ENCODE data around the gene ACSM6. TPM values are rescaled to one million over a fixed set of nuclear protein-coding genes. Genes with fewer than 3 reads are reported as not detected.

The ACSM6 gene
- polyA plus RNA-seq, 1 of the 3 experiments (the other 2 are of a cell fraction): not detected

DNA sequence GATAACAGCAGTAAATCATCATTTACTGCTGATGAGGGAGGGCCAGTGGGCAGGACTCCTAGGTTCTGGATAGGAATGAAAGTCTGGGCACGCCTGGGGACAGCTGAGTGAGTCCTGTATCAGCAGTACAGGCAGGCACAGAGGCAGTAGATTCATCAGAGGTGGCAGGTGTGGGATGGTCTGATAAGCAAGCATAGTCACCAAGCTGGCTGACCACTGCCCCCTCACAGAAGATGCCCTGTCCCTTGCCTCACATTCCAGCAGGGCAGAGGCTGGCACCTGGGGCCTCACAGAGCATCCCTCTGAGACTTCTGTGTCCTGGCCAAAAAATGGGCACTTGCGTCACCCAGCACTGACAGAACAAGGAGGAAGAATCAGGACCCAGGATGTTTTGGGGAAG lies 23.2 kb upstream of the ACSM6 start:
- H3K4me1 ChIP-seq (ENCODE audit: control insufficient read depth in 1 of 2, insufficient read depth in 2 of 2, low read depth in 1 of 2, low read length in 1 of 2): no peaks in the 10 kb centered on the region
- H3K79me2 ChIP-seq (ENCODE audit: insufficient read depth): no peaks in the 10 kb centered on the region
- H3K9me3 ChIP-seq: no peaks in the 10 kb centered on the region
- no peak overlapping the region for H3K9ac ChIP-seq
- H3K9me2 ChIP-seq: no peaks in the 10 kb centered on the region
- CTCF ChIA-PET: interaction anchor here (1.0 to 3.0 kb wide), 3 partner anchors 13 to 203 kb away, joined by 3 to 16 read pairs (median 5); no protein-coding TSS in a partner anchor
- no peak overlapping the region for H3K27ac ChIP-seq (ENCODE audit: low read depth in 2 of 2, low read length in 1 of 2)
- no peak overlapping the region for H3K4me3 ChIP-seq (ENCODE audit: low read depth in 2 of 2, low read length in 1 of 2)
- no peaks in the 10 kb centered on the region for H3K27me3 ChIP-seq (ENCODE audit: insufficient read depth)
- TF ChIP-seq, protein P1, sequence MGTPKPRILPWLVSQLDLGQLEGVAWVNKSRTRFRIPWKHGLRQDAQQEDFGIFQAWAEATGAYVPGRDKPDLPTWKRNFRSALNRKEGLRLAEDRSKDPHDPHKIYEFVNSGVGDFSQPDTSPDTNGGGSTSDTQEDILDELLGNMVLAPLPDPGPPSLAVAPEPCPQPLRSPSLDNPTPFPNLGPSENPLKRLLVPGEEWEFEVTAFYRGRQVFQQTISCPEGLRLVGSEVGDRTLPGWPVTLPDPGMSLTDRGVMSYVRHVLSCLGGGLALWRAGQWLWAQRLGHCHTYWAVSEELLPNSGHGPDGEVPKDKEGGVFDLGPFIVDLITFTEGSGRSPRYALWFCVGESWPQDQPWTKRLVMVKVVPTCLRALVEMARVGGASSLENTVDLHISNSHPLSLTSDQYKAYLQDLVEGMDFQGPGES (IDR thresholded peaks at IDR 0.05; ENCODE audit: low read depth, low read length): no peak
- TF ChIP-seq EP300 (IDR thresholded peaks at IDR 0.05; ENCODE audit: borderline replicate concordance in 1 of 2, low read depth in 1 of 2, low read length in 1 of 2): no peak
- no peak for TF ChIP-seq EZH2phosphoT487 (IDR thresholded peaks at IDR 0.05; ENCODE audit: borderline replicate concordance, low read depth)
- TF ChIP-seq RCOR1 (IDR thresholded peaks at IDR 0.05; ENCODE audit: low read length): no peak
- TF ChIP-seq NRF1 (IDR thresholded peaks at IDR 0.05; ENCODE audit: low read depth, low read length): no peak
- TF ChIP-seq FOXJ3 (CRISPR knock-in tag; IDR thresholded peaks at IDR 0.05): no peak
- TF ChIP-seq YY1 (IDR thresholded peaks at IDR 0.05; ENCODE audit: low read depth): no peak
- no peak for TF ChIP-seq ELF1 (IDR thresholded peaks at IDR 0.05)
- TF ChIP-seq GABPA (IDR thresholded peaks at IDR 0.05; ENCODE audit: low read depth): no peak
- no peak for TF ChIP-seq SMC3 (IDR thresholded peaks at IDR 0.05; ENCODE audit: low read depth, low read length)
- H4K20me1 ChIP-seq (ENCODE audit: insufficient read depth): no peaks in the 10 kb centered on the region
- POLR2A ChIA-PET: no interaction called here
- H3K4me2 ChIP-seq: no peak overlapping the region
- no peaks in the 10 kb centered on the region for H3K36me3 ChIP-seq (replicated peaks in 1 of 2; ENCODE audit: control insufficient read depth in 1 of 2, insufficient read depth in 2 of 2, low read length in 1 of 2)
- 50% methylated on average over 2 of the region's 2 CpGs for WGBS (ENCODE audit: low lambda C conversion rate)
- no peak for DNase-seq
- no peak overlapping the region for H2AFZ ChIP-seq (ENCODE audit: low read depth)
- H3F3A ChIP-seq (replicated peaks; ENCODE audit: insufficient read depth): no peaks in the 10 kb centered on the region

DNA sequence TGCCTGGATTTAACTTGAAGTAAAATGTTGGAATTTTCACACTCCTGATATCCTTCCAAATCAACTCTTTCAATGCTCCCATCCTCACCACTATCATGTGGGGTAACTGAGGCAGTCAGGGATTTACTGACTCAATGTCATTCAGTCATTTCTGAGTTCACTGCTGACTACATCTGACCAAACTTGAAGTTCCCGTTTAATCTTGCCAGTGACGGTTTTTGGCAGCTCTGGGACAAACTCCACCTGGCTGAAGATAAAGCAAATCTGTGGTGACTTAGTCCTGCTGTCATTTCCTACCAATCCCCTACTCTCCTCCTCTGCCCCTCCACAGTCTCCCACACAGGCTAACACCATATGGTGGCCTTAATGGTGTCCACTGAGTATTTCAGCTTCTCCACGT lies 22.7 kb upstream of the ACSM6 start:
- CTCF ChIA-PET: interaction anchor here (1.0 to 3.0 kb wide), 3 partner anchors 12 to 203 kb away, joined by 3 to 16 read pairs (median 5); no protein-coding TSS in a partner anchor
- WGBS (ENCODE audit: low lambda C conversion rate): 47% methylated on average over 3 of the region's 3 CpGs

More for the DNA sequence above, 22.7 kb upstream of the ACSM6 start:
- no peak overlapping the region for H2AFZ ChIP-seq (ENCODE audit: low read depth)
- H4K20me1 ChIP-seq (ENCODE audit: insufficient read depth): no peaks in the 10 kb centered on the region
- H3K79me2 ChIP-seq (ENCODE audit: insufficient read depth): no peaks in the 10 kb centered on the region
- H3K4me2 ChIP-seq: no peak overlapping the region
- POLR2A ChIA-PET: no interaction called here
- DNase-seq: no peak
- no peak overlapping the region for H3K9ac ChIP-seq
- TF ChIP-seq FOXJ3 (CRISPR knock-in tag; IDR thresholded peaks at IDR 0.05) (no peak), POLR2AphosphoS5 (IDR thresholded peaks at IDR 0.05; ENCODE audit: low read depth, low read length) (no peak), EP300 (IDR thresholded peaks at IDR 0.05; ENCODE audit: borderline replicate concordance in 1 of 2, low read depth in 1 of 2, low read length in 1 of 2) (no peak), RXRA (IDR thresholded peaks at IDR 0.05; ENCODE audit: borderline replicate concordance, low read depth) (no peak), SMC3 (IDR thresholded peaks at IDR 0.05; ENCODE audit: low read depth, low read length) (no peak), JUND (IDR thresholded peaks at IDR 0.05) (no peak), ELF1 (IDR thresholded peaks at IDR 0.05) (no peak), MEF2A (IDR thresholded peaks at IDR 0.05; ENCODE audit: borderline replicate concordance, low read depth) (no peak), CHD2 (IDR thresholded peaks at IDR 0.05; ENCODE audit: low read length, partially characterized antibody) (no peak), FOXM1 (IDR thresholded peaks at IDR 0.05; ENCODE audit: low read depth) (no peak), GABPA (IDR thresholded peaks at IDR 0.05; ENCODE audit: low read depth) (no peak), GATA2 (CRISPR knock-in tag; IDR thresholded peaks at IDR 0.05) (no peak), TAF1 (IDR thresholded peaks at IDR 0.05; ENCODE audit: borderline replicate concordance, low read depth, low read length) (no peak), NRF1 (IDR thresholded peaks at IDR 0.05; ENCODE audit: low read depth, low read length) (no peak)
- TF ChIP-seq, protein P2, sequence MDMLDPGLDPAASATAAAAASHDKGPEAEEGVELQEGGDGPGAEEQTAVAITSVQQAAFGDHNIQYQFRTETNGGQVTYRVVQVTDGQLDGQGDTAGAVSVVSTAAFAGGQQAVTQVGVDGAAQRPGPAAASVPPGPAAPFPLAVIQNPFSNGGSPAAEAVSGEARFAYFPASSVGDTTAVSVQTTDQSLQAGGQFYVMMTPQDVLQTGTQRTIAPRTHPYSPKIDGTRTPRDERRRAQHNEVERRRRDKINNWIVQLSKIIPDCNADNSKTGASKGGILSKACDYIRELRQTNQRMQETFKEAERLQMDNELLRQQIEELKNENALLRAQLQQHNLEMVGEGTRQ (IDR thresholded peaks at IDR 0.05; ENCODE audit: borderline replicate concordance, low read depth, low read length): no peak
- TF ChIP-seq, protein P3, sequence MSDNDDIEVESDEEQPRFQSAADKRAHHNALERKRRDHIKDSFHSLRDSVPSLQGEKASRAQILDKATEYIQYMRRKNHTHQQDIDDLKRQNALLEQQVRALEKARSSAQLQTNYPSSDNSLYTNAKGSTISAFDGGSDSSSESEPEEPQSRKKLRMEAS (IDR thresholded peaks at IDR 0.05; ENCODE audit: low read depth): no peak
- H3K9me2 ChIP-seq: no peaks in the 10 kb centered on the region
- no peaks in the 10 kb centered on the region for H3F3A ChIP-seq (replicated peaks; ENCODE audit: insufficient read depth)
- no peak overlapping the region for H3K4me3 ChIP-seq (ENCODE audit: low read depth in 2 of 2, low read length in 1 of 2)
- no peaks in the 10 kb centered on the region for H3K27me3 ChIP-seq (ENCODE audit: insufficient read depth)
- no peak overlapping the region for H3K27ac ChIP-seq (ENCODE audit: low read depth in 2 of 2, low read length in 1 of 2)
- no peaks in the 10 kb centered on the region for H3K36me3 ChIP-seq (replicated peaks in 1 of 2; ENCODE audit: control insufficient read depth in 1 of 2, insufficient read depth in 2 of 2, low read length in 1 of 2)
- H3K9me3 ChIP-seq: no peaks in the 10 kb centered on the region
- no peaks in the 10 kb centered on the region for H3K4me1 ChIP-seq (ENCODE audit: control insufficient read depth in 1 of 2, insufficient read depth in 2 of 2, low read depth in 1 of 2, low read length in 1 of 2)
